HG03139 (cell line): ENCODE data around the gene CMBL.
"Not testable (repeated sequence)": the region's sequence is repeated elsewhere in the genome, so short reads cannot be mapped to it uniquely, and the experiment has no call there.

Experiments
- ATAC-seq: cut with Tn5 transposase; IDR thresholded peaks from one replicate; pipeline ENCODE4 v1.9.1; 2021; ENCODE audit not compliant: unreplicated experiment

CMBL gene

DNA sequence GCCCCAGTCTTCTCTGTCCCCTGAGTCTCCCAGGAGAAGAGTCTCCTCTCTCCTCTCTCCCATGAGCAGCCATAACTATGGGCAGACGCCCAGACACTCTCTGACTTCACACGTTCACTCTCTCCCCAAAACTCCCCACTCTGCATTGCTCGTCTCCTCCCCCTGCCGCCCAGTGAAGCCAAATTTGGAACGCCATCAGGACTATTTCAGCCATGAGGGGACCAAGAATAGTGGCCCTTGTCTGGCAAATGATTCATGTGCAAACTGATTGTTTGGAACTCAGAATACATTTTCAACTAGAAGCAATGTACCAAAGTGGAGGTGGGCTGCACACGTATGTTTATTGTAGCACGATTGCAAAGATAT, 20.9 kb downstream of the CMBL start:
- no peak for ATAC-seq

DNA sequence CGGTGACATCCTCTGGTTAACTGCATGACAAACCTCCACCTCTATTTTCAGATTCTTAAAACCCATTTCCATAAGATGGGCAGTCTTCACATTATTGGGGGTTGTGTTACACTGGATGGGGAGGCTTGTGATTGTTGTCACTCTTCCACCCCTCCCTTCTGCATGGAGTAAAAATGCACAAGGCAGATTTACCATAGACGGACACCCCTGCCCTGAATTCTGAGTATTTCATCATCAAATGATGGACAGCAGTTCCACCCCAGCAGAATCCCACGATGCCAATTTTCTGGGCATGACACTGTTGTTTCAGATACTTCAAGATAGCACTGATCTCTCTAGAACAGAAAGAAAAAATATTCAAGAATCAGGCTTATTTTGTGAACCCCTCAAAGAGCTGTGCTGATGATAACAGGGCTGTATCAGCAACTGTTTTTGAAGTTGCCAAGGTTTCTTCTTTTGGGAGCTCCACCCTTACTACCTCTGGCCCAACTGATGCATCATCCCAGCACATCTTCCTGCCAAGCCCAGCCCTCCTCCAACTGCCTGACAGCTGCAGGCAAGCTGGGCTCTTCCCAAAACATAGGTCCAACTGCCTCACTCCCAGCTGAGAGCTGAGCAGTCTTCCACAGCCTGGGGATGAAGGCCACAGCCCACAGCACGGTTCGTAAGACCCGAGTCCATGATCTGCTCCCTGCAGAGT, 21.4 kb downstream of the CMBL start:
- no peak for ATAC-seq

DNA sequence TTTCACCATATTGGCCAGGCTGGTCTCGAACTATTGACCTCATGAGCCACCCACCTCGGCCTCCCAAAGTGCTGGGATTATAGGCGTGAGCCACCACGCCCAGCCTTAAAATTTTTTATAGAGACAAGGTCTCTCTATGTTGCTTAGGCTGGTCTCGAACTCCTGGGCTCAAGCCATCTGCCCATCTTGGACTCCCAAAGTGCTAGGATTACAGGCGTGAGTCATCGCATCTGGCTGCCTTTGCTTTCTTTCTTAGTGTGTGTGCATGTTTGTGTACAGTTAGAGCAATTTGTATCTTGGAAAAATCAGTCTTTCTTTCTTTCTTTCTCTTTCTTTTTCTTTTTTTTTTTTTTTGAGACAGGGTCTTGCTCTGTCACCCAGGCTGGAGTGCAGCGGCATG, 22.3 kb downstream of the CMBL start:
- ATAC-seq = not testable (repeated sequence)

DNA sequence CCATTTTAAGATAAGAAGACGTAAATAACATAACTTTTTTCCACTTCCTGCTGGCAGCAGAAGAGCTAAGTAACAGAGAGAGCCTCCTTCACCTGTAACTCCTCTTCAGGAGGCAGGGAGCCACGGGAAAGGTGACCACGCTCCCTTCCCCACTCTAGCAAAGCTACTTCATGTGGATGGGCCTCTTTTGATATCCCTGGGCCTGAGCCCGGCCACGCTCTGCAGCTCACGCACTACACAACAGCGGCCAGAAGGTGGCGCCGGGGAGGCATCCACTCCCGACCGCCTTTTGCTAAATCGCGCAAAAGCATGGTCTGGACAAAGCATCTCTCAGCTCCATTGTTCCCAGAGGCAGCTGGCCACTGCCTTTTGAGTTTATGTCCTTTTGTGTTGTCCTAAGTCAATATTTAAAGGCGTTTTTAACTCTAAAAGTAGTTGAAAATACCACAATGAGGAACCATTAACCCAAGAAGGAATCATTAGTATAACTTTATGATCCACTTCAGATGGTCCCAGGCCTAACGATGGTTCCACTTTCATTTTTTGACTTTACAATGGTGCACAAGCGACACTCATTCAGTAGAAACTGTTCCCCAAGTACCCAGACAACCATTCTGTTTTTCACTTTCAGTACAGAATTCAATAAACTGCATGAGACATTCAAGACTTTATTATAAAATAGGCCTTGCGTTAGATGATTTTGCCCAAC, 23.6 kb downstream of the CMBL start:
- peak; percentile 94 for ATAC-seq

GRCh38 chr5:10279925-10280720, 27.6 kb downstream of the CMBL start:
- ATAC-seq = no peak

DNA sequence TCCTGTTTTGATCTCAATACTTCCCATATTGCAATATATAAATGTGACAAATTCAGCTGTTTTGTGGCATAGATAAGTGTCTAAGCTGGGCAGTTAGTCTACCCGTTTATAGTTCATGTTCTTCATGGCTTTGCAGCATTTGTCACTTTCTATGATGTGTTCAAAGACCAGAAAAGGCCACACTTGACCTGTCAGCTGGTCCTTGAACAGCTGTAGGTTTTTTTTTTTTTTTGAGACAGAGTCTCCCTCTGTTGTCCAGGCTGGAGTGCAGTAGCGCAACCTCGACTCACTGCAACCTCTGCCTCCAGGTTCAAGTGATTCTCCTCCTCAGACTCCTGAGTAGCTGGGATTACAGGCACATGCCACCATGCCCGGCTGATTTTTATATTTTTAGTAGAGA, 28.4 kb downstream of the CMBL start:
- no peak for ATAC-seq

DNA sequence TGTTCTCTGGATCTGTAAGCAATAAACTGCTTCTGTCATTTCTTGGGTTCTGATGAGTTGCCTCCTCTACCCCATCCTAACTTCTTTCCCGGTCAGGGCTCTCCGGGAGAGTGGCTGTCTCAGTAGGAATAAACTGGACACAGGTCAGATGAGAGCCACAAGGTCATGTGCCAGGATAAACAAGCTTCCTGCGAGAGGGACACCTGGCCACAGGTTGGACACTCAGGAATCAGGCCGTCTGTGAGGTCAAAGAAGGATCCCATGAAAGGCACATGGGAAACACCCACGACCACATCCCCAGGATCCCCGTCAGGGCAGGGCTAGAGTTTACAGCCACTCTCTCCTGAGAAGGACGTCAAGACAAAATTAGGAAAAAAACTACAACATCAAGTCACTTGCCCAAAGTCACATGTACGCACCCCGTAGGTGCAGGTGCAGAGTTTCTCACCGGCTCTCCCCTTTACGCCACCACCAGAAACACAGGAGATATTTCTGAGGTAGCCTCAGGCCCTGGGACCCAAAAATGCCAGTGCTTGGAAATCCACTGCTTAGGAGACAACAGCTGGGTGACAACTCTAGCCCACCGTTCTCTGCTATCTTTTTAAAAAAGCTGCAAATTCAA, 28.9 kb downstream of the CMBL start:
- ATAC-seq = no peak

- no peak for ATAC-seq
Measured at GRCh38 chr5:10277773-10278630, 29.7 kb downstream of the CMBL start.

DNA sequence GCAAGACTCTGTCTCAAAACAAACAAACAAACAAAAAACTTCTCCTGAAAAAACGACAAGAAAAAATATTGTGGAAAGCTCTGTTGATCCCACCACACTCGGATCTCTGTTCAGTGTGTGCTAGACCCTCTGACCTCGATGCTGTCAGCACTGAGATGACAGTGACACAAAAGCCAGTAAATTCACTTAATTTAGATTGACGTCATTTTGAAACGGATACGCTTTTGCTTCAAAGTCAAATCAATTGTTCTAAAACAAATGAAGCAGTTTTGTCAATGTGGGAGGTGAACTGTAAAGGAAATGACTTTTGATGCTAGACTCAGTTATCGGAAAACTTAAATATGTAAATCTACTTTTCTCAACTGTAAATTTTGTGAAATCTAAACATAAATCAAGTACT, 31.0 kb downstream of the CMBL start:
- ATAC-seq = no peak

- no peak for ATAC-seq
Measured at GRCh38 chr5:10275991-10276390, 31.7 kb downstream of the CMBL start.

DNA sequence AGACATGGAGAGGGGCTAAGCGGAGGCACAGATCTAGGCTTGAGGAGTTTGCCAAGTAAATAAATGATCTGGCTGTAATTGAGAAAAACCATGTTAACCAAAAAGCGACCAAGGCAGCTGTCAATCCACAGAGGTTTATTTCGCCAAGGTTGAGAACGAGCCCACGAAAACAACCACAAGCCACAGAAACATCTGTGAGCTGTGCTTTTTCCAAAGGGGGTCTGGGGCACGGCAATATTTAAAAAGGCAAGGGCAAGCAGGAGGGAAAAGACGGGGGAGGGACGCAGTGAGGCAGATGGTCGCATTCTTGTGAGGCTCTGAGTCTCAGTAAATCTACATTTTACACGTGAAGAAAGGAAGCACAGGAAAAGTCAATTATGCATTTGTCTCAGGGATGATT, 32.2 kb downstream of the CMBL start:
- ATAC-seq = no peak

DNA sequence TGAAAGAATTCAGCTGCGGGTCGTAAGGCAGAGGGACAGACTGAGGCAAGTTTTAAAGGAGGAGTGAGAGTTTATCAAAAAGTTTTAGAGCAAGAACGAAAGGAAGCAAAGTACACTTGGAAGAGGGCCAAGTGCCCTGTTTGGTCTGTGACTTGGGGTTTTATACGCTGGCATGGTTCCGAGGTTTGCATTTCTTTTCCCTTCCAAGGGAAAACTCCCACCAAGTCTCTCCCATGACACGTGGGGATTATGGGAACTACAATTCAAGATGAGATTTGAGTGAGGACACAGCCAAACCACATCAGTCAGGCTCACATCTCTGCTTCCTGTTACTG, 34.9 kb downstream of the CMBL start:
- not testable (repeated sequence) for ATAC-seq

GRCh38 chr5:10272053-10272874, 35.4 kb downstream of the CMBL start:
- no peak for ATAC-seq

DNA sequence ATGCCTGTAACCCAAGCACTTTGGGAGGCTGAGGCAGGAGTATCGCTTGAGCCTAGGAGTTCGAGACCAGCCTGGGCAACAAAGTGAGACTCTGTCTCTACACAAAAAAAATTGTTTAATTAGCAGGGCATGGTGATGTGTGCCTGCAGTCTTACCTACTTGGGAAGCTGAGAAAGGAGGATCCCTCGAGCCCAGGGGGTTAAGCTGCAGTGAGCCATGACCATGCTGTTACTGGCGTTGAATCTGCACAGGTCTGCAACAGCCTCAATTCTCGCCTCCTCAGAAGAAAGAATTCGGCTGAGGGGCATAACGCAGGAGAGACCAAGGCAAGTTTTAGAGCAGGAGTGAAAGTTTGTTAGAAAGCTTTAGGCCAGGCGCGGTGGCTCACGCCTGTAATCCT, 39.6 kb downstream of the CMBL start:
- no peak for ATAC-seq

DNA sequence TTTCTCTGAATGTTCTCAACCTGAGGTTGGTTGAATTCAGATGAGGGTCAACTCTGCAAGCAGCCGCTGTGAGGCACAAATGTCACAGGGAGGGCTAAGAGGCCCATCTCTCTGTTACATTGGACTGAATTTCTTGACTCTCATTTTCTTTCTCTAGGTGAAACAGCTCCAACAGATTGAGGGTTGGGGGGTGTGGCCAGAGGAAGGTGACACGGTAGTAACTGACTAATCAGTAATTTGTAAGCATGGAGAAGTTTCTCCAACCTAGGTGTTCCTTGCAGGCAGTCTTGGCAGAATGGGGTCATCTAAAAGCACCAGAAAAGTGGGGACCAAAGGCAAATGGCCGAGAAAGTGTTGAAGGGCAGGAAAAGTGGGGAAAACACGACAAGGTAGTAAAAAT, 40.9 kb downstream of the CMBL start:
- ATAC-seq = no peak

DNA sequence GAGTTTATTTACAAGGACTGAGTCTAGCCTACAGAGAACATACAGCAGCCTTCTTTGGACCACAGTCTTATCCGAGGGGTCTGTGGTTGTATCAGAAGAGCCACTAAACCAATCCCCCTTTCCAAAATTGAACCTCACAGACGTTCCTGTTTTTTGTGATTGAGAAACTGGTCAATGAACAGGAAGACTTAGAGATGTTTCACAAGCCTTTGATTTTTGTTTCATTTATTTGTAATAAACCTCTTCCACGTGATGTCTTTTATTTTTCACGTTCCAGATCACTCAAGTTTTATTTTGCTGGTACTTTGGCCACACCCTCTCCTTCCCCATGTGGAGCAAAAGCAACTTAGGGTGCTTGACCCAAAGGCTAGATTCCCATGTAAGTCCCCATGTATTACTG, 41.6 kb downstream of the CMBL start:
- no peak for ATAC-seq

DNA sequence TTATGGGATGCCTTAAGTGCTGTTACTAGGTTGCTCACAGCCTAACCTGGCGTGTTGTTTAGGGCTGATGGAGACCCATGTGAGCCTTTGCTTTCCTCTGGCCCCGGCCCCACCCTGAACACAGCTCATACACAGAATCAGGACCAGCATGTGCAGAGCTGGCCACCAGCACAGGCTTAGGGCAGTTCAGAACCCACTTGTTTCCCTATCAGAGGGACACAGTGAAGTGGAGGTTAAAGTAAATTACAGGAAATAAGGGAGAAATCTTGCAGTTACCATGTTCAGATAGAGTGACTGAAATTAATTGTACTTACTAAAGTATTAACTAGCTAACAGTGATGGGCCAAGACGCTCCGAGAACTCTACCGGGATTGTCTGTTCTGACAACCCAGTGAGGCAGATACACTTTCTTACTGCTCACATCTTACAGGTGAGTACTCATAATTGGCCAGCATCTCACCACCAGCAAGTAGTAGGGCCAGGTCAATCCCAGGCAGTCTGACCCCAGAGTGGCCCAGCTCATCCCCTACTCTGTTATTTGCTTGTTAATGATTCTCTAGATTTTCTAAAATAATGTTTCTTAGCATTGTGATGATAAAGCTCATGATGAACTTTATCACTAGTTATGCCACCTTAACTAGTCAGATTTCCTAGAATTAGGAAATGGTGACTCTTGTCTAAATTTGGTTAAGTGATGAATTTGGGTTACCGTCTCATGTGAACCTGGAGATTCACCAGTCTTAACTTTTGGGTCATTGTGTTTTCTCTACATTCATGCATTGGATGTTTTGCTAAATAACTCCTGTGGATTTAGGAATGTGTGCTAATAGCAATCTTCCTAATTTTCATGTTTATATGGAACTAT, 42.2 kb downstream of the CMBL start:
- no peak for ATAC-seq

DNA sequence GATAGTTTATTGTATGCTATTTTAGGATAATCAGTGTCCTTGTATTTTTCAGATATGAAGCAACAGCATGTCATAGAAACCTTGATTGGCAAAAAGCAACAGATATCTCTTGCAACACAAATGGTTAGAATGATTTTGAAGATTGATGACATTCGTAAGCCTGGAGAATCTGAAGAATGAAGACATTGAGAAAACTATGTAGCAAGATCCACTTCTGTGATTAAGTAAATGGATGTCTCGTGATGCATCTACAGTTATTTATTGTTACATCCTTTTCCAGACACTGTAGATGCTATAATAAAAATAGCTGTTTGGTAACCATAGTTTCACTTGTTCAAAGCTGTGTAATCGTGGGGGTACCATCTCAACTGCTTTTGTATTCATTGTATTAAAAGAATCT, 43.1 kb downstream of the CMBL start:
- no peak for ATAC-seq

DNA sequence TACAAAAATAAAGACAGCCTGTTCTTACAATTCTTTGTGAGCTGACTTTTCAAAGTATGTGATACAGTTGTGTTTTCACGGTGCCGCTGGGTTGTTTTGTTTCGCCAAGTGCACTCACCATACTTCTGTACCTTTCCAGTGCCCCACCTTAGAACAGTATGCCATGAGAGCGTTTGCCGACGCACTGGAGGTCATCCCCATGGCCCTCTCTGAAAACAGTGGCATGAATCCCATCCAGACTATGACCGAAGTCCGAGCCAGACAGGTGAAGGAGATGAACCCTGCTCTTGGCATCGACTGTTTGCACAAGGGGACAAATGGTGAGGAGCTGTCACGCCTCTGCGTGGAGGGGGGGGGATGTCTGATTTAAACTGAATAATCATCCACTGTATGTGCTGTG, 44.7 kb downstream of the CMBL start:
- ATAC-seq = no peak
